Measurements from ENCODE around the gene ZBTB9.

DNA sequence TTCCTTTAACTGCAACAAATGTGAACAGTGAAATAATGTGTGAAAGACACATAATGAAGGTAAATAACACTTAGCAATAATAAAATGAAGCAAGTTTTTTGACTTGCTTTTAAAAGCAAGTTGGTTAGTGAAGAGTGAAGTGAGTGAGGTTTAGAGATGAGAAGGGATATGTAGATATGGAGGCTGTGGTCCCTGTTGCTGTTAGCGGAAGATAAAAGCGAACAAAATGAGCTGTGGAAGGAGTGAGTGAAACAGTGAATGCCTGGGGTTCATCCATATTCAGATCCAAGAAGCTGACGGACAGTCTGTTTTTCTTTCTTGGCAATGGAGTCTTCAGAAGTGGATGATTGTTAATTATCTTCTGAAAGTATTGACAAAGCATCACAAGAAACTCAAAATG lies 23.5 kb downstream of the ZBTB9 start:
- TF ChIP-seq, protein P1, sequence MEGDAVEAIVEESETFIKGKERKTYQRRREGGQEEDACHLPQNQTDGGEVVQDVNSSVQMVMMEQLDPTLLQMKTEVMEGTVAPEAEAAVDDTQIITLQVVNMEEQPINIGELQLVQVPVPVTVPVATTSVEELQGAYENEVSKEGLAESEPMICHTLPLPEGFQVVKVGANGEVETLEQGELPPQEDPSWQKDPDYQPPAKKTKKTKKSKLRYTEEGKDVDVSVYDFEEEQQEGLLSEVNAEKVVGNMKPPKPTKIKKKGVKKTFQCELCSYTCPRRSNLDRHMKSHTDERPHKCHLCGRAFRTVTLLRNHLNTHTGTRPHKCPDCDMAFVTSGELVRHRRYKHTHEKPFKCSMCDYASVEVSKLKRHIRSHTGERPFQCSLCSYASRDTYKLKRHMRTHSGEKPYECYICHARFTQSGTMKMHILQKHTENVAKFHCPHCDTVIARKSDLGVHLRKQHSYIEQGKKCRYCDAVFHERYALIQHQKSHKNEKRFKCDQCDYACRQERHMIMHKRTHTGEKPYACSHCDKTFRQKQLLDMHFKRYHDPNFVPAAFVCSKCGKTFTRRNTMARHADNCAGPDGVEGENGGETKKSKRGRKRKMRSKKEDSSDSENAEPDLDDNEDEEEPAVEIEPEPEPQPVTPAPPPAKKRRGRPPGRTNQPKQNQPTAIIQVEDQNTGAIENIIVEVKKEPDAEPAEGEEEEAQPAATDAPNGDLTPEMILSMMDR (IDR thresholded peaks at IDR 0.05) = no peak
- no peak for TF ChIP-seq POLR2A (IDR thresholded peaks at IDR 0.05)
- TF ChIP-seq EP300 (IDR thresholded peaks at IDR 0.05) = no peak

All from suprapubic skin (tissue), 3 donors.